Measurements from ENCODE around the gene SYT1. TPM values are rescaled to one million over a fixed set of nuclear protein-coding genes. Genes with fewer than 3 reads are reported as not detected.

SYT1 gene
- polyA plus RNA-seq, 1 experiment: 6.8 TPM

GRCh38 chr12:79183003-79183402 is 318.4 kb downstream of the SYT1 start:
- Histone ChIP-seq H3K27me3 (ENCODE audit: control insufficient read depth, insufficient read depth, low read length) (no peaks in the 10 kb centered on the region), H3K27ac (ENCODE audit: low read depth, low read length) (no peak overlapping the region), H3K4me3 (ENCODE audit: low read depth, low read length) (no peak overlapping the region), H3K9me3 (ENCODE audit: control insufficient read depth, insufficient read depth, low read length) (no peaks in the 10 kb centered on the region)
- TF ChIP-seq CTCF (IDR thresholded peaks at IDR 0.05; ENCODE audit: low read depth, low read length): no peak
- POLR2A ChIA-PET: no interaction called here
- CTCF ChIA-PET: interaction anchor here (2.2 kb wide), 1 partner anchor 8 kb away, joined by 11 read pairs; no protein-coding TSS in a partner anchor
- no peak for DNase-seq (ENCODE audit: low read depth, low spot score)

GRCh38 chr12:79183926-79184325 is 319.4 kb downstream of the SYT1 start:
- no peak for DNase-seq (ENCODE audit: low read depth, low spot score)
- TF ChIP-seq CTCF (IDR thresholded peaks at IDR 0.05; ENCODE audit: low read depth, low read length): no peak
- Histone ChIP-seq H3K27me3 (ENCODE audit: control insufficient read depth, insufficient read depth, low read length) (no peaks in the 10 kb centered on the region), H3K27ac (ENCODE audit: low read depth, low read length) (no peak overlapping the region), H3K4me3 (ENCODE audit: low read depth, low read length) (no peak overlapping the region), H3K9me3 (ENCODE audit: control insufficient read depth, insufficient read depth, low read length) (no peaks in the 10 kb centered on the region)
- POLR2A ChIA-PET: no interaction called here
- CTCF ChIA-PET: interaction anchor here (0.8 to 2.2 kb wide), 4 partner anchors 9 to 713 kb away, joined by 3 to 11 read pairs (median 4); no protein-coding TSS in a partner anchor

GRCh38 chr12:79186506-79186905 is 321.9 kb downstream of the SYT1 start:
- Histone ChIP-seq H3K4me3 (ENCODE audit: low read depth, low read length) (no peak overlapping the region), H3K9me3 (ENCODE audit: control insufficient read depth, insufficient read depth, low read length) (no peaks in the 10 kb centered on the region), H3K27me3 (ENCODE audit: control insufficient read depth, insufficient read depth, low read length) (no peaks in the 10 kb centered on the region), H3K27ac (ENCODE audit: low read depth, low read length) (no peak overlapping the region)
- CTCF ChIA-PET: no interaction called here
- POLR2A ChIA-PET: no interaction called here
- no peak for TF ChIP-seq CTCF (IDR thresholded peaks at IDR 0.05; ENCODE audit: low read depth, low read length)
- DNase-seq (ENCODE audit: low read depth, low spot score): no peak

- no peak for TF ChIP-seq CTCF (IDR thresholded peaks at IDR 0.05; ENCODE audit: low read depth, low read length)
- Histone ChIP-seq H3K4me3 (ENCODE audit: low read depth, low read length) (no peak overlapping the region), H3K27me3 (ENCODE audit: control insufficient read depth, insufficient read depth, low read length) (no peaks in the 10 kb centered on the region), H3K27ac (ENCODE audit: low read depth, low read length) (no peak overlapping the region), H3K9me3 (ENCODE audit: control insufficient read depth, insufficient read depth, low read length) (no peaks in the 10 kb centered on the region)
- ChIA-PET POLR2A (no interaction called here), CTCF (no interaction called here)
- no peak for DNase-seq (ENCODE audit: low read depth, low spot score)
Measured at GRCh38 chr12:79187032-79187431, 322.5 kb downstream of the SYT1 start.

GRCh38 chr12:79191391-79191790 is 326.8 kb downstream of the SYT1 start:
- CTCF ChIA-PET: no interaction called here
- Histone ChIP-seq H3K4me3 (ENCODE audit: low read depth, low read length) (no peak overlapping the region), H3K9me3 (ENCODE audit: control insufficient read depth, insufficient read depth, low read length) (no peaks in the 10 kb centered on the region), H3K27ac (ENCODE audit: low read depth, low read length) (no peak overlapping the region), H3K27me3 (ENCODE audit: control insufficient read depth, insufficient read depth, low read length) (no peaks in the 10 kb centered on the region)
- TF ChIP-seq CTCF (IDR thresholded peaks at IDR 0.05; ENCODE audit: low read depth, low read length): no peak
- POLR2A ChIA-PET: no interaction called here
- DNase-seq (ENCODE audit: low read depth, low spot score): no peak
